Lung (tissue), 12 donors: ENCODE measurements around the gene ATP6V1E1. TPM values are rescaled to one million over a fixed set of nuclear protein-coding genes. Genes with fewer than 3 reads are reported as not detected.
"Not testable (repeated sequence)": the region's sequence is repeated elsewhere in the genome, so short reads cannot be mapped to it uniquely, and the experiment has no call there.

ENCODE experiments used
- ATAC-seq: fragments of 200-7000 bp; cut with Tn5 transposase; one replicate; pipeline ENCODE4 v1.9.1; 2020; ENCODE audit warnings: moderate number of reproducible peaks; ENCODE audit not compliant: insufficient read depth, low FRiP score
- DNase-seq, 3 donors: peaks; one replicate each; pipeline ENCODE4 v3.0.0-alpha.2; 2013 to 2017
- H3K27ac ChIP-seq, 2 donors: one replicate each; pipeline ENCODE4 v1.5.1; 2013; ENCODE audit warnings: mild to moderate bottlenecking in 2 of 2, moderate library complexity in 2 of 2, control low read depth in 1 of 2, inconsistent platforms in 1 of 2, low read depth in 1 of 2, low read length in 1 of 2
- H3K27me3 ChIP-seq, 3 donors: one replicate each; pipeline ENCODE4 v1.5.1; 2013; ENCODE audit warnings: low read length in 2 of 3; ENCODE audit not compliant: control insufficient read depth in 3 of 3, insufficient read depth in 3 of 3
- H3K36me3 ChIP-seq, 4 donors: one replicate each; pipeline ENCODE4 v1.5.1; 2013; ENCODE audit warnings: low read length in 4 of 4, mild to moderate bottlenecking in 1 of 4, moderate library complexity in 1 of 4; ENCODE audit not compliant: control insufficient read depth in 4 of 4, insufficient read depth in 4 of 4
- H3K4me1 ChIP-seq, 5 donors: one replicate each; pipeline ENCODE4 v1.5.1; 2013; ENCODE audit warnings: low read length in 5 of 5, mild to moderate bottlenecking in 2 of 5, moderate library complexity in 1 of 5; ENCODE audit not compliant: control insufficient read depth in 5 of 5, insufficient read depth in 5 of 5
- H3K4me3 ChIP-seq: one replicate; pipeline ENCODE4 v1.5.1; 2013; ENCODE audit warnings: mild to moderate bottlenecking, control low read depth, moderate library complexity
- H3K9ac ChIP-seq, 2 donors: one replicate each; pipeline ENCODE4 v1.5.1; 2013; ENCODE audit warnings: low read length in 2 of 2, control low read depth in 1 of 2; ENCODE audit not compliant: insufficient read depth in 1 of 2
- H3K9me3 ChIP-seq, 4 donors: one replicate each; pipeline ENCODE4 v1.5.1; 2013; ENCODE audit warnings: low read length in 3 of 4, mild to moderate bottlenecking in 1 of 4, moderate library complexity in 1 of 4; ENCODE audit not compliant: control insufficient read depth in 4 of 4, insufficient read depth in 3 of 4
- CTCF ChIP-seq: IDR thresholded peaks from 2 replicates; pipeline ENCODE4 v1.5.1; 2012; ENCODE audit warnings: mild to moderate bottlenecking; ENCODE audit errors: control extremely low read depth, extremely low read depth
- WGBS, 2 donors: extraction: QIAGEN DNeasy Blood & Tissue Kit; methylation state at CpG; one replicate each; pipeline ENCODE4 v1.1.7; 2013; 5-methylcytosine and 5-hydroxymethylcytosine counted together
- polyA plus RNA-seq, 2 donors: library from polyadenylated mRNA; stranded (reverse); fragments of 200-250 nt; gene quantifications; one replicate each; pipeline ENCODE4 v1.2.1, GENCODE V29; 2013
- total RNA-seq, 2 donors: library from RNA; depleted of rRNA in 1 of 2; stranded (reverse); fragments of >200 nt in 1 of 2; gene quantifications; one replicate each; pipeline ENCODE4 v1.2.1, GENCODE V29; 2014 to 2021
- donor health status: control.
- donor health status: control.
- donor health status: Bipolar disorder and iron deficiency.
- donor health status: healthy.
- donor health status: DM: yes; HTN: yes; CAD: no.

Gene ATP6V1E1
- total and polyA plus RNA-seq, 4 donors = 109 to 199 (median 124) TPM

GRCh38 chr22:17566776-17567175, 61.8 kb downstream of the ATP6V1E1 start:
- Histone ChIP-seq H3K4me1 (peaks cover 13 to 25% (median 16%) of the 10 kb centered on the region in 5 donors), H3K4me3 (no peak overlapping the region), H3K36me3 (no peaks in the 10 kb centered on the region), H3K27me3 (no peaks in the 10 kb centered on the region), H3K9ac (no peak overlapping the region), H3K9me3 (no peaks in the 10 kb centered on the region), H3K27ac (no peak overlapping the region)
- WGBS, 2 donors = 82 to 92% methylated on average over 10 of the region's 10 CpGs
- DNase-seq = no peak
- no peak for ATAC-seq
- TF ChIP-seq CTCF = no peak

DNA sequence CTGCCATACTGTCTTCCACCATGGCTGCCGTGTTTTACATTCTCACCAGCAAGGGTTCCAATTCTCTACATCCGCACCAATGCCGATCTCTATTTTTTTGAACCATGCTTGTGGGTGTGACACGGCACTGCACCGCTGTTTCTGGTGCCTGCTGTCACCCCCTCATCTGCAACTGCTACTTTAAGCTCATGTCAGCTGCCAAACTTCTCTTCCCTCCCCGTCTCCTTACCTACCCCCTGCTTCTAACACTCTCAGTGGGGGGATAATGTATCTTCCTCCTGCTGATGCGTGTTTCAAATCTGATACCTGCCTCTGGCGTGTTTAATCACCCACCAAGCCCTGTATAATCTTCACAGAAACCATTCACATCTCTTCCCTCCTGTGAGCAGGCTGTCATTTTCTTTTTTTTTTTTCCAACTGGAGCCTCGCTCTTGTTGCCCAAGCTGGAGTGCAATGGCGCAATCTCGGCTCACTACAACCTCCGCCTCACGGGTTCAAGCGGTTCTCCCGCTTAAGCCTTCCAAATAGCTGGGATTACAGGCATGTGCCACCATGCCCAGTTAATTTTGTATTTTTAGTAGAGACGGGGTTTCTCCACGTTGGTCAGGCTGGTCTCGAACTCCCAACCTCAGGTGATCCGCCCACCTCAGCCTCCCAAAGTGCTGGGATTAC, 62.4 kb downstream of the ATP6V1E1 start:
- not testable (repeated sequence) for ATAC-seq, H3K9ac ChIP-seq, H3K9me3 ChIP-seq, H3K27me3 ChIP-seq, DNase-seq, H3K27ac ChIP-seq, H3K36me3 ChIP-seq, H3K4me3 ChIP-seq
- H3K4me1 ChIP-seq = peaks cover 11 to 19% (median 12%) of the 10 kb centered on the region in 5 donors
- 85 to 89% methylated on average over 19 of the region's 19 CpGs for WGBS, 2 donors

GRCh38 chr22:17563936-17564391, 64.6 kb downstream of the ATP6V1E1 start:
- no peak overlapping the region for H3K4me3 ChIP-seq
- 80 to 86% methylated on average over 11 of the region's 11 CpGs for WGBS, 2 donors
- DNase-seq (peak in 2 of 3 donors; percentile 44 to 63), ATAC-seq (no peak)
- H3K36me3 ChIP-seq = no peaks in the 10 kb centered on the region
- TF ChIP-seq CTCF = no peak
- H3K9ac ChIP-seq = peak overlapping the region in 1 of 2 donors; percentile 47
- peak overlapping the region; percentile 32 to 84 for H3K27ac ChIP-seq
- H3K4me1 ChIP-seq = peaks cover 0 to 4% (median 1%) of the 10 kb centered on the region in 5 donors
- H3K9me3 ChIP-seq = no peaks in the 10 kb centered on the region
- no peaks in the 10 kb centered on the region for H3K27me3 ChIP-seq

DNA sequence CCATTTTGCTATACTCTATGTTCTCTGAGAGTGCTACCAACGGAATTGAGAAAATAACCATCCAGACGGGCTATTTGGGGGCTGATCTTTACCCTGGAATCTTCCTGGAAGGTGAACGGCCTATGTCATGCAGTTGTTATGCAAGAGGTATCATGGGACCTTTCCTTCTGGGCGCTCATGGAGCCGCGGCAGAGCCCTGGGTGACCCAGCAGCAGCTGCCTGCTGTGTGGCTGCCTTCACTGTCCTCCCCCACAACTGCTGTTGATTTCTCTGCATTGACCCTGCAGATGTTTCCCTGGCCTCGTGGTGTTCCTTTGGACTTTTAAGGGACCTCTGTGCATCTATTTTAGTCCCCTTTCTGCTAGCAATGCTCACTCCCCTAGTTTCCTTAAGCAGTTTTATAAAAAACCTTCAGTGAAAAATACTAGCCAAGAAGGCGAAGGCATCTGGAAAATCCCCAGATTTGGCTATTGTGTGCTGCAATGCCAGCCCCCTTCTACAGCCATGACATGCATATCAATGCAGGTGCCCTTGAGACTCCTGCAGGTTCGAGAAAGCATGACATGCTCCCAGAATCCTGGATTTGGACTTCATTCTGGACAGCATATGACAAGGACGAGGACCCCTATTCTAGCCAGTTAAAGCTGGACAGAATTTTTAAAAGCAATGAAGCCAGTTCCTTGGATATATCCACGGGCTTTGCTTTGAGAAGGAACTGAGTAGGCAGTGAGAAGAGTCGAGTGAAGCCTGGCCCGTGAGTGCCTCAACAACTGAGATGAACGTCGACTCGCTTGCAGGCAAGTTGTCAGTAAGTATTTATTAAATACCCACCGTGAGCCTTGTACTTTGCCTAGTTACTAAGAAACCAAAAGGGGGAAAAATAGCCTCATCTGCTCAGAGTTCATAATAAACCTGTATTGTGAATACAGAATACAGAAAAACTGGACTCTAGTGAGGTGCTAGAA, 65.4 kb downstream of the ATP6V1E1 start, which contains the start of gene SLC25A18:
Gene SLC25A18 (plus strand): TSS at position 593 of the 965 bp plus-strand sequence. CDS start 16,447 bp downstream, outside the sequence.
- no peak for ATAC-seq
- TF ChIP-seq CTCF = no peak
- H3K4me3 ChIP-seq = no peak within 1 kb of the TSS
- peaks cover 0 to 4% (median 1%) of the 10 kb centered on the region in 5 donors for H3K4me1 ChIP-seq
- 53 to 68% methylated on average over 17 of the region's 17 CpGs for WGBS, 2 donors
- peak within 1 kb of the TSS in 1 of 2 donors; percentile 47 for H3K9ac ChIP-seq
- peak in 1 of 3 donors; percentile 32 for DNase-seq
- H3K36me3 ChIP-seq = no peaks in the 10 kb centered on the region
- H3K27me3 ChIP-seq = no peaks in the 10 kb centered on the region
- H3K27ac ChIP-seq = peak within 1 kb of the TSS; percentile 32 to 84
- H3K9me3 ChIP-seq = no peaks in the 10 kb centered on the region
